ENCODE data around the gene FAM161A. TPM values are rescaled to one million over a fixed set of nuclear protein-coding genes. Genes with fewer than 3 reads are reported as not detected.
A peak's percentile ranks its signal among the peaks of the same experiment; 100 is the strongest.
"Not testable (repeated sequence)": the region's sequence is repeated elsewhere in the genome, so short reads cannot be mapped to it uniquely, and the experiment has no call there.

FAM161A gene
- total RNA-seq, 1 donor from 2014 or later, result not detected

GRCh38 chr2:61887717-61888266 is 33.9 kb upstream of the FAM161A start:
- Histone ChIP-seq H3K27ac (peak overlapping the region; percentile 92 to 97), H3K27me3 (no peaks in the 10 kb centered on the region), H3K9me3 (no peaks in the 10 kb centered on the region), H3K4me3 (peak overlapping the region; percentile 76 to 99), H3K4me1 (peaks cover 3 to 6% of the 10 kb centered on the region in 2 donors), H3K36me3 (peaks cover 26 to 31% of the 10 kb centered on the region in 2 donors)
- no peak for DNase-seq (ENCODE audit: low spot score in 2 of 2)
- intact Hi-C loops (cut with DNase I), result loop anchor here (1.0 to 10.0 kb wide), 6 partner anchors 33 to 817 kb away; partner anchors contain the start of genes EHBP1, FAM161A, TMEM17 and USP34
- TF ChIP-seq, protein P1, sequence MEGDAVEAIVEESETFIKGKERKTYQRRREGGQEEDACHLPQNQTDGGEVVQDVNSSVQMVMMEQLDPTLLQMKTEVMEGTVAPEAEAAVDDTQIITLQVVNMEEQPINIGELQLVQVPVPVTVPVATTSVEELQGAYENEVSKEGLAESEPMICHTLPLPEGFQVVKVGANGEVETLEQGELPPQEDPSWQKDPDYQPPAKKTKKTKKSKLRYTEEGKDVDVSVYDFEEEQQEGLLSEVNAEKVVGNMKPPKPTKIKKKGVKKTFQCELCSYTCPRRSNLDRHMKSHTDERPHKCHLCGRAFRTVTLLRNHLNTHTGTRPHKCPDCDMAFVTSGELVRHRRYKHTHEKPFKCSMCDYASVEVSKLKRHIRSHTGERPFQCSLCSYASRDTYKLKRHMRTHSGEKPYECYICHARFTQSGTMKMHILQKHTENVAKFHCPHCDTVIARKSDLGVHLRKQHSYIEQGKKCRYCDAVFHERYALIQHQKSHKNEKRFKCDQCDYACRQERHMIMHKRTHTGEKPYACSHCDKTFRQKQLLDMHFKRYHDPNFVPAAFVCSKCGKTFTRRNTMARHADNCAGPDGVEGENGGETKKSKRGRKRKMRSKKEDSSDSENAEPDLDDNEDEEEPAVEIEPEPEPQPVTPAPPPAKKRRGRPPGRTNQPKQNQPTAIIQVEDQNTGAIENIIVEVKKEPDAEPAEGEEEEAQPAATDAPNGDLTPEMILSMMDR (IDR thresholded peaks at IDR 0.05), result no peak

- H3K4me1 ChIP-seq, result peaks cover 3 to 6% of the 10 kb centered on the region in 2 donors
- H3K27ac ChIP-seq, result no peak overlapping the region
- no peaks in the 10 kb centered on the region for H3K9me3 ChIP-seq
- DNase-seq (ENCODE audit: low spot score in 2 of 2), result no peak
- intact Hi-C loops (cut with DNase I), result loop anchor here (5.0 to 10.0 kb wide), 2 partner anchors 621 to 819 kb away; partner anchors contain the start of genes EHBP1 and TMEM17
- H3K36me3 ChIP-seq, result peaks cover 42 to 43% of the 10 kb centered on the region in 2 donors
- TF ChIP-seq, protein P1 (IDR thresholded peaks at IDR 0.05), result no peak
- no peaks in the 10 kb centered on the region for H3K27me3 ChIP-seq
- no peak overlapping the region for H3K4me3 ChIP-seq
Observed at GRCh38 chr2:61885896-61886603, 32.2 kb upstream of the FAM161A start.

DNA sequence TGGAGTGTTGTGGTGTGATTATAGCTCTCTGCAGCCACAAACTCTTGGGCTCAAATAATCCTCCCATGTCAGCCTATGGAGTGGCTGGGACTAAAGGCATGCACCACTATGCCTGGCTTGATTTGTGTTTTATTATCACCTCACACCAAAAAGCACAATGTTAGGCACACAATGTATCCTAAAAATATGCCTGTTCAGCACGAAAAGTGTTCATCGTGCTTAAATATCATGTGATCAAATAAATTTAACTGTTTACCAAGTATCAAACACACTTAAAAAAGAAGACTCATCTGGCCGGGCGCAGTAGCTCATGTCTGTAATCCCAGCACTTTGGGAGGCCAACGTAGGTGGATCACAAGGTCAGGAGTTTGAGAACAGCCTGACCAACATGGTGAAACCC is 29.0 kb upstream of the FAM161A start:
- TF ChIP-seq, protein P1 (IDR thresholded peaks at IDR 0.05), result no peak
- no peaks in the 10 kb centered on the region for H3K9me3 ChIP-seq
- H3K27ac ChIP-seq, result no peak overlapping the region
- H3K36me3 ChIP-seq, result peaks cover 72 to 75% of the 10 kb centered on the region in 2 donors
- no peaks in the 10 kb centered on the region for H3K27me3 ChIP-seq
- H3K4me1 ChIP-seq, result peaks cover 3 to 6% of the 10 kb centered on the region in 2 donors
- H3K4me3 ChIP-seq, result no peak overlapping the region
- no peak for DNase-seq (ENCODE audit: low spot score in 2 of 2)
- intact Hi-C loops (cut with DNase I), result loop anchor here (10.0 kb wide), 1 partner anchor 822 kb away; the partner anchor contains the start of gene EHBP1

DNA sequence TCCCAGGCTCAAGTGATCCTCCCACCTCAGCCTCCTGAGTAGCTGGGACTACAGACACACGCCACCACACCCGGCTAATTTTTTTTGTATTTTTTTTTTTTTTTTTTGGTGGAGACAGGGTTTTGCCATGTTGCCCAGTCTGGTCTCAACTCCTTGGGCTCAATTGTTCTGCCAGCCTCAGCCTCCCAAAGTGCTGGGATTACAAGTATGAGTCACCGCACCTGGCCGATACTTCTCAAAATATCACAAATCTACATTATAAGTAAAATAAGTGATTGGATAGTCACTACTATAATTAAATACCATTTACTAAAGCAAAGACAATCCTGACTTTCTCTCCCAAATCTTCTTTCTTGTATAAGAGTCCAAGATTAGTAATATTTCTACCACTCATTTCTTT is 25.5 kb upstream of the FAM161A start:
- intact Hi-C loops (cut with DNase I); H3K9me3 ChIP-seq; H3K27me3 ChIP-seq; H3K4me3 ChIP-seq; H3K4me1 ChIP-seq; H3K27ac ChIP-seq; DNase-seq (ENCODE audit: low spot score in 2 of 2): not testable (repeated sequence)
- peaks cover 85 to 99% of the 10 kb centered on the region in 2 donors for H3K36me3 ChIP-seq

- Histone ChIP-seq H3K36me3 (peaks cover 83 to 99% of the 10 kb centered on the region in 2 donors), H3K27ac (no peak overlapping the region), H3K9me3 (no peaks in the 10 kb centered on the region), H3K27me3 (no peaks in the 10 kb centered on the region), H3K4me1 (no peaks in the 10 kb centered on the region), H3K4me3 (no peak overlapping the region)
- DNase-seq (ENCODE audit: low spot score in 2 of 2), result no peak
- intact Hi-C loops (cut with DNase I), result no loop called here
- TF ChIP-seq, protein P1 (IDR thresholded peaks at IDR 0.05), result no peak
Observed at GRCh38 chr2:61878761-61879160, 24.9 kb upstream of the FAM161A start.

GRCh38 chr2:61877571-61878245 is 23.8 kb upstream of the FAM161A start:
- Histone ChIP-seq H3K4me3 (no peak overlapping the region), H3K36me3 (peaks cover 75 to 99% of the 10 kb centered on the region in 2 donors), H3K27ac (no peak overlapping the region), H3K27me3 (no peaks in the 10 kb centered on the region), H3K4me1 (no peaks in the 10 kb centered on the region), H3K9me3 (no peaks in the 10 kb centered on the region)
- intact Hi-C loops (cut with DNase I), result no loop called here
- no peak for DNase-seq (ENCODE audit: low spot score in 2 of 2)
- TF ChIP-seq, protein P1 (IDR thresholded peaks at IDR 0.05), result no peak

All from ascending aorta (tissue), 2 donors.